ENCODE results near the gene LRRC32. TPM values are rescaled to one million over a fixed set of nuclear protein-coding genes. Genes with fewer than 3 reads are reported as not detected.

Gene LRRC32
- total RNA-seq, 1 experiment from 2014 or later, result 0.46 TPM

DNA sequence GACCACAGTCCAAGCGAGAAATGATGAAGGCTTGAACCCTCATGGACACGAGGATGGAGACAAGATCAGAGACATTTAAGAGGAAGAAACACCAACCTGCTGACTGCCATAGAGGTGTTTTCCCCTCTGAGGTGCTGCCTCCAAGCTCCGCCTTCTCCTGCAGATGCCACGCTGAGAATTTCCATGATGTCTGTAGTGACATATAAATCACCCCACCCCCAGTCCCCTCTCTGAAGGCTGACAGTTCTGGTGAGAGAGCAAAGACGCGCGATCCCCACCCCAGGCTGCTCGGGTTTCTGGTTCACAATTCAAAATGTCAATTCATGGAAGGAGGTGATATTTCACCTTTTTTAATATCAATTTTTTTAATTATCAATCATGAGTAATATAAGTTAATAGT, 28.2 kb downstream of the LRRC32 start:
- WGBS (ENCODE audit: extremely low coverage, insufficient read length, low lambda C conversion rate), result no CpG with 5 or more reads among the region's 8 CpGs
- no peak overlapping the region for H3K4me2 ChIP-seq (ENCODE audit: insufficient read depth, insufficient read length, low read length)

More for the DNA sequence above, 28.2 kb downstream of the LRRC32 start:
- TF ChIP-seq CTCF (conservative IDR thresholded peaks at IDR 0.05), result no peak
- H4K20me1 ChIP-seq (ENCODE audit: control insufficient read depth, insufficient read depth, insufficient read length), result no peaks in the 10 kb centered on the region
- no peak overlapping the region for H2BK12ac ChIP-seq (ENCODE audit: insufficient read length, low read depth, low read length)
- no peak overlapping the region for H3K4ac ChIP-seq (ENCODE audit: low read depth, low read length)
- H3K56ac ChIP-seq (ENCODE audit: insufficient read length, low read depth, low read length), result no peak overlapping the region
- no peak for DNase-seq
- Mint-ChIP-seq H3K27ac (no peak overlapping the region), H3K4me1 (peaks cover 14 to 16% of the 10 kb centered on the region in 2 experiments), H3K36me3 (ENCODE audit: insufficient read depth in 1 of 3, low read depth in 3 of 3) (no peaks in the 10 kb centered on the region; a peak in 2 of 7 replicates), H3K27me3 (ENCODE audit: low read depth) (peaks cover 9% of the 10 kb centered on the region), H3K4me3 (no peak overlapping the region), H3K9me3 (peaks cover 8% of the 10 kb centered on the region in 2 experiments; a peak in 4 of 5 replicates)
- no peak overlapping the region for H2BK5ac ChIP-seq (ENCODE audit: insufficient read length, low read length)
- H3T11ph ChIP-seq (ENCODE audit: low read length), result no peak overlapping the region
- no peaks in the 10 kb centered on the region for H3K23me2 ChIP-seq (ENCODE audit: insufficient read length, low read depth, low read length, poor library complexity, severe bottlenecking)
- no peak overlapping the region for H3K23ac ChIP-seq (ENCODE audit: insufficient read length, low read depth, low read length)
- H3K18ac ChIP-seq (ENCODE audit: insufficient read length, low read depth, low read length), result no peak overlapping the region
- no peak overlapping the region for H3K27ac ChIP-seq (ENCODE audit: insufficient read length, low read depth, low read length)
- no peak overlapping the region for H4K91ac ChIP-seq (ENCODE audit: insufficient read length, low read depth, low read length)
- no peak overlapping the region; the same call in 1 of the 2 replicates for H3K14ac ChIP-seq (ENCODE audit: insufficient read depth, low read length)
- H4K8ac ChIP-seq (replicated peaks; ENCODE audit: insufficient read length, low read depth, low read length), result no peak overlapping the region
- no peak overlapping the region for H2AFZ ChIP-seq (ENCODE audit: low read length)
- H2BK15ac ChIP-seq (ENCODE audit: low read depth, low read length), result no peak overlapping the region
- H3K79me1 ChIP-seq (ENCODE audit: insufficient read depth, low read depth, low read length, poor library complexity, severe bottlenecking), result no peaks in the 10 kb centered on the region
- H2BK120ac ChIP-seq (ENCODE audit: low read depth, low read length, poor library complexity, severe bottlenecking), result no peak overlapping the region
- no peak overlapping the region for H2BK20ac ChIP-seq (ENCODE audit: low read depth, low read length, poor library complexity, severe bottlenecking)
- peaks cover 3% of the 10 kb centered on the region; the same call in 1 of the 2 replicates for H3K4me1 ChIP-seq (ENCODE audit: insufficient read depth, low read length)
- H4K5ac ChIP-seq (ENCODE audit: insufficient read length, low read depth, low read length), result no peak overlapping the region
- no peaks in the 10 kb centered on the region for H3K27me3 ChIP-seq (ENCODE audit: insufficient read depth, low read length)
- H2AK5ac ChIP-seq (ENCODE audit: insufficient read length, low read length), result no peak overlapping the region
- no peaks in the 10 kb centered on the region for H3K9me3 ChIP-seq (ENCODE audit: control insufficient read depth, low read depth, low read length)
- no peaks in the 10 kb centered on the region for H3K79me2 ChIP-seq (ENCODE audit: insufficient read depth, low read length)
- no peak overlapping the region for H3K9ac ChIP-seq (ENCODE audit: extremely low read depth, insufficient read length, low read length)

Data from H9 (cell line).